DMS79 (cell line): ENCODE measurements around the gene ADAMTS7.
"Not testable (repeated sequence)": the region's sequence is repeated elsewhere in the genome, so short reads cannot be mapped to it uniquely, and the experiment has no call there.

Experiments
- DNase-seq: peaks from one replicate; lab custom pipeline; 2025; lab: John Stamatoyannopoulos, UW

Gene ADAMTS7

GRCh38 chr15:78752492-78753358 is 58.5 kb downstream of the ADAMTS7 start:
- no peak for DNase-seq

- DNase-seq: no peak
Measured at GRCh38 chr15:78751602-78751979, 59.7 kb downstream of the ADAMTS7 start.

- DNase-seq: not testable (repeated sequence)
Measured at GRCh38 chr15:78750974-78751601, 60.2 kb downstream of the ADAMTS7 start.

DNA sequence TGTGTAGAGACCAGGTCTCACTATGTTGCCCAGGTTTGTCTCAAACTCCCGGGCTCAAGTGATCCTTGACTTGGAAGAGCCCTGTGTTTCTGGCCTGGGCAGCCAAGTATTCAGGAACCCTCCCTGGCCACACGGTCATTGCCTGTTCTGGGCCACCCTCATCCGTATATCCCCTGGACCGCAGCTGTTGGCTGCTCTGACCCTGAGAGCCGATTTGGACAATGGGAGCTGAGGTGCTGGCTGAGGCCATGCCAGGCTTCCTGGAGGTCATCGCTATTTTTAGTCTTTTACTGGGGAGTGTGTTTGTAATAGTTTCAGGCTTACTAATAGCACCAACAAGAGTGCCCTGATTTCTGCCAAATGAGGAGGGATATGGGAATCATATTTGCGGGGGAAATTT is 60.7 kb downstream of the ADAMTS7 start:
- DNase-seq: no peak

DNA sequence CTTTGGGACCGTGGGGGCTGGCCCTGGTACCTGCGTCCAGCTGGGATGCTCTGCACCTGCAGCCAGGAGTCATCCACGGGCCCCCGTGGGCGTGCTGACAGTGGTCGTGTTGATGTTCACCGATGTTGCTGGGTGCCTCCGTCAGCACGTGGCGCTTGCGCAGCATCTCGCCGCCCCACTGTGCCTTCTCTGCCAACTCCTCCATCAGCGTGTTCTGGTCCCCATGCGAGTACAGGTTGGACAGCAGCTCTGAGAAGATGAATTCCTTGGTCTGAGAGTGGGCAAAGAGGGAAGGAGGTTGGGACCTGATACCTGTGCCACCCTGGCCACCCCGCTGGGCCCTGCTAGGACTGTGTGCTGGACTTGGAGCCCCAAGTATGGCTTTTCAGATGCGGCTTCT is 61.4 kb downstream of the ADAMTS7 start:
- no peak for DNase-seq

- not testable (repeated sequence) for DNase-seq
Measured at GRCh38 chr15:78747877-78748276, 63.4 kb downstream of the ADAMTS7 start.

GRCh38 chr15:78741674-78742073 is 69.6 kb downstream of the ADAMTS7 start:
- not testable (repeated sequence) for DNase-seq

DNA sequence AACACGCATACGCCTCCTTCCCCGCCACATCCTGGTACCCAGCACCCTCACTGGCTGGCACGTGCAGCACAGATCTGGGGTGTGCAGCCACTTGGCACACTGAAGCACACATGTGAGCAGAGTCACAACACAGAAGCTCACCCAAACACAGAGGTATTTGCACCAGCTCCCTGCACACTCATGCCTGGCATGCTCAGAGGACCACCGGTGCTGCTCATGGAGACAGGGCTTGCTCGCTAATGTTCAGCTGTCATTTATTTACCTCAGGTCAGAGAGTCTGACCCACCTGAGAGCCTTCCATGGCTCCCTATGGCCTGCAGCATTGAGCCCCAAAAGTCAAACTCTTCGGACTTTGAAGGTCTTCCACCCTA is 70.4 kb downstream of the ADAMTS7 start:
- no peak for DNase-seq

GRCh38 chr15:78739996-78740903 is 71.0 kb downstream of the ADAMTS7 start:
- no peak for DNase-seq

DNA sequence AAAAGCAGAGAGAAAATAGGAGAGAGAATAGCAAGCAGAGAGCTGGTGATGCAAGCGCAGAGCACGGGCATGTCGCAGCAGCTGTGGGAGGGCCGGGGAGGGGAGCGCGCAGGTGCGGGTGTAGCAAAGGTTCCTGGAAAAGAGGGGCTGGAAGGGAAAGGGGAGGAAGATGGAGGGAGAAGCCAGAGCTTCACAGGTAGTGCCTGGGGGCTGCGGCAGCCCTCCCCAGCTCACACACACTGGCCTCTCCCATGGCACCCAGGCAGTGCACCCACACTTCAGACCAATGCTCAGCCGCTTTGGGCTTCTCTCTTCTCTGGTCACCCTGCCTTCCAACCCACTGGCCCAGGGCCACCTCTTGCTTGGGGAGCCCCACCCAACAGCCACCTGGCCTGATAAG is 72.1 kb downstream of the ADAMTS7 start:
- no peak for DNase-seq

DNA sequence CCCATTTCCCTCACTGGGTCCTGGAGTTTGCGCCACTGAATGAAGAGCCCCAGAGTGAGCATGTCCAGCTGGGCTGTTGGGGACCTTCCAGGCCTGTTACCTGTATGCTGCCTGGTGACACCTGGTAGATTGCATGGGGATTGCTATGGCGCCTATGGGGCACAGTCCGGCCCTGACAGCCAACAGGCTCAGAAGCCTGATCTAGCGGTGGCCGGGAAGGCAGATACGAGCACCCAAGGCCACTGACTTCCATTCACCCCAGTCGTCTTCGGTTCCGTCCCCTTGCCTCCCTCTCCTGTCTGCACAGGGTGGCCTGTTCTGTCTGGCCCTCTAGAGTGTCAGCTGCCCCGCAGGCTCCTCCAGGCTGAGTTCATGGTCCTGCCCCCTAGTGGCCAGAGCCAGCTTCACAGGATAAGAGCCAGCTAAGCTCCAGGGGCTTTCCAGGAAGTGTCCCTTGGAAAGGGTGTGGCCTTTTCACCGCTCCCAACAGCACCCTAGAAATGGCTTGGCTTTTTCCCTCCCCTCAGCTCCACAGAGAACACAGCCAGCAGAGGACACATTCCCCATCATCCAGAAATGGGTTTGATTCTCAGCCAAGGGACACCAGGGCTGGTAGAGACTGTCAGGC is 73.2 kb downstream of the ADAMTS7 start:
- DNase-seq: not testable (repeated sequence)

DNA sequence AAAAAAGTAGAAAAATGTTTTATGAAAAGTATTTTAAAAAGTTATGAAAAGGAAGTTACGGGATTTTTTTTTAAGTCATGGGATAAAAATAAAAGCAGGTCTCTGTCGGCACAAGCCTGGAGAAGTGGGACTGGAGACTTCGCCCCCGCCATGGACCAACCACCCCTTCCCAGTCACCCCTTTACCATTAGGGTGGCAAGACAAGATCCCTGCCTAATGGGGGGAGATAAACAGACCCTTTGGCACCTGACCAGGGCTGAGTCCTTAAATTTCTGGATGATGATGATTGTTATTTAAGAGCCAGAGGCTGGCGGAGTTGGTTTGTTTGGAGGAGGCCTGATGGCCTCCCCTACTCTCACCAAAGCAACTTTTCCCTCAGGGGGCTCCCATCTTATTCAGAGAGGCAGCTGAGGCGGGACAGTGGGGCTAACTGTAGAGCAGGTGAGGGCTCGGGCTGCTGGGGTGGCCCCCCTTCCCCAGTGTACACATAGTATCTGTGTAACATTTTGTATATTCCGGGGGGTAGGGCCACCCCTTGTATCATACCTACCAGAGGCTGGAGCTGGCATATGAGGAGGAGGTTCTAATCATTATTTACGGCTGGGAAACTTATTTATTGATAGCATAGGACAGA is 74.0 kb downstream of the ADAMTS7 start:
- DNase-seq: no peak

DNA sequence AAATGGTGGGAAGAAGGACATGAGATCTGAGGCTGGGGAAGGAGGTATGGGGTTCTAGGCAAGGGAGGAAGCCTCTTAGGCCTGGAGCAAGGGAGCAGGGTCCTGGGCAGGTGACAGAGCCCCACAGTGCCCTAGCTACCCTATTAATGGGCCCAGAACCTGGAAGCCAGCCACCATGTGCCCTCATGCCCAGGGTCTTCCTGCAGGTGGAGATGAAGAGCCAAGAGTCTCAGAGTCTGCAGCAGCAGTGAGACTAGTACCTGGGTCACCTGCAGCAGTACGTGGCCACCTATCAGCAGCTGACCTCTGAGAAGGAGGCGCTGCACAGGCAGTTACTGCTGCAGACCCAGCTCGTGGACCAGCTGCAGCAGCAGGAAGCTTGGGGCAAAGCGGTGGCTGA is 75.0 kb downstream of the ADAMTS7 start:
- DNase-seq: not testable (repeated sequence)

- no peak for DNase-seq
Measured at GRCh38 chr15:78734451-78735064, 76.7 kb downstream of the ADAMTS7 start.

GRCh38 chr15:78732634-78733033 is 78.6 kb downstream of the ADAMTS7 start:
- no peak for DNase-seq

DNA sequence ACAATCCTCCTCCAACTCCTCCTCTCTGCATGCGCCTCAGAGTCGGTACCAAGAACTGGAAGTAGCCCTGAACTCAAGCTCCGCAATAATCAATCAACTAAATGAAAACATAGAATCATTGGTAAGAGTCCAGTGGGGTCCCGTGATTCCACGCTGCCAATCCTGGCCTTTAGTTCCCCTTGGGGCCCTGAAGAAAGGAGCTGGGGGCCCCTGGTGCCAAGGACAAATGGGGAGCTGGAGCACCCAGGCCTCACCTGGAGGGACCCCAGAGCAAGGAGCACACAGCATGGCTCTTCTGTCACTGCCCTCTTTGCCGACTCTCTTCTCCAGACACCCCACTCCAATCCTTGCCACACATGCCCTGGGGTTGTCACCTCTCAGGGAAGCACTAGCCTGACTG is 80.3 kb downstream of the ADAMTS7 start:
- DNase-seq: no peak

- DNase-seq: not testable (repeated sequence)
Measured at GRCh38 chr15:78728427-78728826, 82.8 kb downstream of the ADAMTS7 start.

GRCh38 chr15:78727561-78727960 is 83.7 kb downstream of the ADAMTS7 start:
- no peak for DNase-seq

- DNase-seq: no peak
Measured at GRCh38 chr15:78726870-78727551, 84.3 kb downstream of the ADAMTS7 start.

DNA sequence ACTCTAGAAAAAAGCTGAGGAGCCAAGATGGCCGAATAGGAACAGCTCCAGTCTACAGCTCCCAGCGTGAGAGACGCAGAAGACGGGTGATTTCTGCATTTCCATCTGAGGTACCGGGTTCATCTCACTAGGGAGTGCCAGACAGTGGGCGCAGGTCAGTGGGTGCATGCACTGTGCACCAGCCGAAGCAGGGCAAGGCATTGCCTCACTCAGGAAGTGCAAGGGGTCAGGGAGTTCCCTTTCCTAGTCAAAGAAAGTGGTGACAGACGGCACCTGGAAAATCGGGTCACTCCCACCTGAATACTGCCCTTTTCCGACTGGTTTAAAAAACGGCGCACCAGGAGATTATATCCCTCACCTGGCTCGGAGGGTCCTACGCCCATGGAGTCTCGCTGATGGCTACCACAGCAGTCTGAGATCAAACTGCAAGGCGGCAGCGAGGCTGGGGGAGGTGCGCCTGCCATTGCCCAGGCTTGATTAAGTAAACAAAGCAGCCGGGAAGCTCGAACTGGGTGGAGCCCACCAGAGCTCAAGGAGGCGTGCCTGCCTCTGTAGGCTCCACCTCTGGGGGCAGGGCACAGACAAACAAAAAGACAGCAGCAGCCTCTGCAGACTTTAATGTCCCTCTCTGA is 91.3 kb downstream of the ADAMTS7 start:
- not testable (repeated sequence) for DNase-seq
